DLD1 (cell line): ENCODE results near the gene ZFAND5.

Experiments used
- in situ Hi-C: cut with HindIII; loops from 2 replicates; pipeline ENCODE4 v1.10.0; 2017; ENCODE audit warnings: low sequenced_read_pairs

The ZFAND5 gene, protein sequence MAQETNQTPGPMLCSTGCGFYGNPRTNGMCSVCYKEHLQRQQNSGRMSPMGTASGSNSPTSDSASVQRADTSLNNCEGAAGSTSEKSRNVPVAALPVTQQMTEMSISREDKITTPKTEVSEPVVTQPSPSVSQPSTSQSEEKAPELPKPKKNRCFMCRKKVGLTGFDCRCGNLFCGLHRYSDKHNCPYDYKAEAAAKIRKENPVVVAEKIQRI

DNA sequence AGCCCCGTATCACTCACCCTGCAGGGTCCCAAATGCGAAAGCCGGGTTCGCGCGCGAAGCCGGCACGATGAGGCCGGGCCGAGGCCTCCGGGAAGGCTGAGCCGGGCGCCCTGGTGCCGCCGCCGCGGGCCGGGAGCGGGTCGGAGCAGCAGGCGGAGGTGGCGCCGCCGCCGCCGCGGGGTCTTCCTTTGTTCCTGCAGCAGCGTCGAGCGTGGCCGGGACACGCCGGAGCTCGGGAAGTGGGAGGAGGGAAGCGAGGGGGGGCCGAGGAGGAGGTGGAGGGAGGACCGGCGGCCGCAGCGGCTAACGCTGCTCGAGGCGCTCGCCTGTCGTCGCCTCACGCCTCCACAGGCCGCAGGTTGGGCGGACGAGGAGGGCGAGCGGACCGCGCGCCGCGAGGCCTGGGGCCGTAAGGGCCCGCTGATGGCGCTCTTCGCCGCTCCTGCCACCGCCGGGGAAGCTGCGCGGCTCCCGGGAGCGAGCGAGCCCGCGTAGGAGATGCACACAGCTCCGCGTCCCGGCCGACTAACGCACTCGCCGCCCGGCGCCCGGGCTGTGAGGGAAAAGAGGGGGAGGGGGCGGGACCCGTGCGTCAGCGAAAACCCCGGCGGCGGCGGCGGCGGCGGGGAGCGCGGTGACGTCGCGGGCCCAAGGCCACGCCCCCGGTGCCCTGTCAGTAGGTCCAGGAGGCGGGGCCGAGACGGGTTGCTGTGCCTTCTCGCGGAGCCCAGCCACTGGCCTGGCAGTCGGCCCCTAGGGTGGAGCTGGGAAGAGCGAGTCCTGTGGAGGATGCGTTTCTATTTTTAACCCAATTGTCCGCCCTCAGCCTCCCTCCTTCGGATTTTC, at the start of gene ZFAND5:
ZFAND5 (minus strand) TSS at position 530 of the 846 bp plus-strand sequence. CDS start 4,430 bp downstream, outside the sequence.
- in situ Hi-C loops, result loop anchor here (25.0 kb wide), 1 partner anchor 222 kb away; no protein-coding TSS in a partner anchor

DNA sequence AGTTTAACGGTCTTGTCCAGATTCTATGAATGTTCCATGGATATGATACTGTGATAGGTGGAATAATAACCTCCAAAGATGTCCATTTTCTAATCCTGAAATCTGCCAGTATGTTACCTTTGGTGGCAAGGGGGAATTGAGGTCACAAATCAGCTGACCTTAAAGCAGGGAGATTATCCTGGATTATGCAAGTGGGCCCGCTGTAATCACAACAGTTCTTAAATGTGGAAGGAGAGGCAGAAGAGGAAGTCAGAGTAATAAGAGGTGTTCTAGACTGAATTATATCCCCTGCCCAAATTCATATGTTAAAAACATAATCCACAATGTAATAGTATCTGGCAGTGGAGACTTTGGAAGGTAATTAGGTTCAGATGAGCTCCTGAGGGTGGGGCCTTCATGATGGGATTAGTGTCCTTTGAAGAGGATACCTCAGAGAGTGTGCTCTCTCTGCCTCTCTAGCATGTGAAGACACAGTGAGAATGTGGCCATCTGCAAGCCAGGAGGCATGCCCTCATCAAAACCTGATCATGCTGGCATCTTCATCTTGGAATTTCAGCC, 47.6 kb upstream of the ZFAND5 start:
- in situ Hi-C loops, result no loop called here

DNA sequence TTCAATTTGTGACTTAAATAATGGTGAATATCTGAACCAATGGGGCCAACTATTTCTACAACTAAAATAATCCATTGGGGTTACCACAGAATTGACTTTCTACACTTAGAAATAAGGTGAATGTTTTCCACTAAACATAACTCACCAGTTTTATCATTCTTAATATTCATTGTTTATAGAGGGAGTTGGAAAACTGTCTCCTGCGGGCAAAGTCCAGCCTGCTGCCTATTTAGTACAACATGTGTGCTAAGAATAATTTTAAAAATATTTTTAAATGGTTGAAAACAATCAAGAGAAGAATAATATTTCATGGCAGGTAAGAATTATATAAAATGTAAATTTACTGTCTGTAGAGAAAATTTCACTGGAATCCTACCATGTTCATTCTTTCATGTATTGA, 45.2 kb upstream of the ZFAND5 start:
- in situ Hi-C loops, result no loop called here

DNA sequence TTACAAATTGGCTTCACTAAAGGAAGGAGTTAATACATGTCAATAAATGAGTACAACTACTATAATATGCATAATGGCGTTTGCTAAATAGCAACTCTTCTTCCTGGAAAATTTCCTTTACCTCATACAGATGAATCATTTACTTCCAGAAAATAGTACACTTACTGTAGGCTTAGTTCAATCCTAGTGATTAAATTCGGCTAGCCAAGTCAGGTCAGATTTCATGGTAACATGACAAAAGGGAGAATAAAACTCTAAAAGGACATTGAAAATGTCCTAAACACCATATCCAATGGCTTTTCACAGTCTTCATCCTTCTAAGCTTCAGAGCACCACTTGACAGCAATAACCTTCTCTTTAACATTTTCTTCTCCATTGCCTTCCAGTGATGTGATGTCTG, 42.1 kb upstream of the ZFAND5 start:
- in situ Hi-C loops, result no loop called here

DNA sequence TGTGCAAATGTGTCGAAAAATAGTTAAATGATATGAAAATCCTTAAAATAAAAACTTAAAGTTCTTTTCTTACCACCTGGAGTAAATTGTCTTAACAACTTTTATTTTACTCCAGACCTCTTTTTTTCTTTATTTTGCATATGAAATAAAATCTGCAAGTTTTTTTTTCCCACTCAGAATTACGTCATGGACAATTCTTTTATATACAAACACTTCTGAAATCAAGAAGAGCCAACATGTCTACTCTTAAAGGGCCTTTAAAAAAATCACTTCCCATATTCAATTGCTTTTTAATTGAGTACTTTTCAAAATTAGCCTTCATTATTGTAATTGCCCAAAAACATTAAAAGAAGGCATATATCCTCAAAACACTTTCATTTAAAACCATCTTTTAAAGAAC, 37.7 kb upstream of the ZFAND5 start:
- in situ Hi-C loops, result no loop called here

DNA sequence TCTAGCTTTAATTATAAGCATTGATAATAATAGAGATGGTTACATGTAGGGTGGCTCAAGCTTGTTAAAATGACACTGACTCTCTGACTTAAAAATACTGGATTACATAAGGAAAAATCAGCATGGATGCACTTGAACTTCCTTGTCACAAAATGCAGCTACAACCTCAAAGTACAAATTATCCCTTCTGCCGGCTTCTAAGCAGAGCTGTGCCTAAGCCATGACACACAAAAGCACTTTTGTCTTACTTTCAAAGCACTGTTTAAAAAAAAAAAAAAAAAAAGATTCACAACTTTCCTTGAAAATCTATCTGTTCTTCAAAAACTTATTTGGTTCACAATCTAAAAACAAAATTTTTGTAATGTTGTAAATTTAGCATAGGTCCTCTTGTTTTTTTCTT, 36.4 kb upstream of the ZFAND5 start:
- in situ Hi-C loops, result no loop called here

DNA sequence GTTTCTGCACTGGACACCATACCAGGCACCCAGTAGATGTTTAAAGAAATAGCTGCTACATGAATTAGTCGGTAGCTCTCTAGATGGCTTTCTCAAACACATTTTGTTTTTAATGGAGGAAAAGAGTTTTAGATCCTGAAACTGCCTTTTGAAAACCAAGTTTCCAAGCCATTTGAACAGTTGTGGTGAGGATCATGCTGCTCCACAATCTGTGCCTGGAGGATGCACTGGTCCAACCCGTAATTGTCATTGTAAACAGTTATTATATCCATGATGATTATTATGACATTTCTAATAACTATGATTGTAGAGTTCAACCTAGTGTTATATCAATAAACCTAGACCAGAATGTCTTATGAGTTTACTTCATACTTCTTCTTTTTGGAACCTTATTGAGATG, 35.9 kb upstream of the ZFAND5 start:
- in situ Hi-C loops, result no loop called here

DNA sequence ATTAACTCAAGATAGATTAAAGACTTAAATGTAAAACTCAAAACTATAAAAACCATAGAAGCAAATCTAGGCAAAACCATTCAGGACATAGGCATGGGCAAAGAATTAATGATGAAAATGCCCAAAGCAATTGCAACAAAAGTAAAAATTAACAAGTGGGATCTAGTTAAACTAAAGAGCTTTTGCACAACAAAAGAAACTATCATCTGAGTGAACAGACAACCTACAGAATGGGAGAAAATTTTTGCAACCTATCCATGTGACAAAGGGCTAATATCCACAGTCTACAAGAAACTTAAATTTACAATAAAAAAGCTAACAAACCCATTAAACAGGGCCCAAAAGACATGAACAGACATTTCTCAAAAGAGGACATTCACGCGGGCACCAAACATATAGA, 34.4 kb upstream of the ZFAND5 start:
- in situ Hi-C loops, result no loop called here

DNA sequence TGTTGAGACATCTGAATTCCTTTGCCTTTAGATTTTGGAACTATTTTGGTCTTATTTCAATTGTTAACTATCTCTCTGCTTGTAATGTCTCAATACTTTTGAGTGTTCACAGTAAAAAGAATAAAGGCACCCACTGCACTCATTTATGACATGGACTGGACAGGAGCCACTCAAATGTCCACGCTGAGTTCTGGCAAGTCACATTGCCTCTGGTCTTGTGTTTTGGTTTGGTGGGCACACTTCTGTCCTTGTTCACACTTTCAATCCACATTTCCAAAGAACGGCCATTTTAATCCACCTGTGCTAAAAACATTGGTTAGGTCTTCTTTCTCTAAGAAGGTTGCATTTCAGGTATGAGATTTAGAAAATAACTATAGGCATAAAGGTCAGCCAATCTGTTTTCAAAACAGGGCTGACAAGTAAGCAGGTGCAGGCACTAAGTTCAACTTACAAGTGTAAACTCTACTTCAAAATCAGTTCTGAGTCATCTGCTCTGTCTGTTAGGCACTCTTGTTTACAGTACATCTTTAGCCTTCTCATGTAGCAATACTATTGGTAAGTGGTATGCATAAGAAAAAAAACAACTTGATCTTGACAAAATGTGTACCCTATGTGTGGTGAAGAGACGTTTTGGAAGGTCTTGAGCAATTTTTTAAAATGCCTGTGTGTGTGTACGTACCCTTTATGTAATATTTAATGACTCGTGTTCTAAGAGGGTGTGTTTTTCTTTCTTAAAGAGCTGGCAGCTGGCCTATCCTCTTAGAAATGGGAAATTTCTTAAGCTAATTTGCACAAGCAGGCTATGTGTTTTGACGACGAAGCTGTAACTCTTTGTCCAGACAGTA, 31.5 kb upstream of the ZFAND5 start:
- in situ Hi-C loops, result no loop called here

DNA sequence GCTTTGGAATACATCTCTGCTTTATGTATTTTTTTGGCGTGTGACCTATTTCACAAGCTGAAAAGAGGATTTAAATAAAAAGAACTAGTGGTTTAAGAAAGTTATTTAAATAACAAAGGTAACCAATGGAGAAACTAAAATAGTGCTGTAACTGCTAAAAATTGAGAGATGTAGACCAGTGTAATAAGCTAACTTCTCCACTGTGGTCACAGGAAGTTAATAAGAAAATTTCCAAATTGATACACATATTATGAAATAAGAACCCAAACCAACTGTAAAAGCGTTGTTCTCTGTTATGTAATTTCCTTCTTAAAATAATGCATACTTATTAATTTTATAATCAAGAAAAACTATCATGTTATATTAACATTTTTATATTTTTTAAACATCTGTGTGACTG, 29.1 kb upstream of the ZFAND5 start:
- in situ Hi-C loops, result no loop called here

DNA sequence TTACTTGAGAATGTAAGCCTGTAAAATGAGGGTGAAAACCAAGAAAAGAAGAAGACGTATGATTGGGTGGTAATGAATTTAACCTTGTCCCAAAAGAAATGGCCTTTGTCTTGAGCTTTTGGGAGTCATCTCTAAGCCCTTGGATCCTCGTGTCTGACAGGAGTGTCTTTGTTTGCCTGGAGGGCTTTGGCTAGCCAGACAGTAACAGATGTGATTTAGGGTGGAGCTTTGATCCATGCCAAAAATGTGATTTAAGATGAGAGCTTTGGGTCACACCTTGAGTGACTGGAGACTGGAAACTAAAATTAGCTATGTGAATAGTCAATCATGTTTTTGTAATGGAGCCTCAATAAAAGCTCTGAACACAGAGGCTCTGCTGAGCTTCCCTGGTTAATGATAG, 25.9 kb upstream of the ZFAND5 start:
- in situ Hi-C loops, result no loop called here

DNA sequence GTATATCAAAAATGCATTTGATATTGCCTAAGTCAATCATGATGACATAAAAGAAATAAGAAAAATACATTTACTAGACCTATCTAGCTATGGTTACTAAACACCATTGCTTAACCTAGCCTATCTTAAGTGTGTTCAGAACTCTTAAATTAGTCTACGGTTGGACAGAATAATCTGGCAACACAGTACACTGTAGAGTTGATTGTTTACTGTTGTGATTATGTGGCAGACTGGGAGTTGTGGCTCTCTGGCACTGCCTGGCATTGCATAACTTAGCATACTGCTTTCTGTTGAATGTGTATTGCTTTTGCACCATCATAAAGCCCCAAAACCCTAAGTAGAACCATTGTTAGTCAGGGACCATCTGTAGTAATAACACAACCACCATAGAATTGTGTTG, 21.2 kb upstream of the ZFAND5 start:
- in situ Hi-C loops, result no loop called here

DNA sequence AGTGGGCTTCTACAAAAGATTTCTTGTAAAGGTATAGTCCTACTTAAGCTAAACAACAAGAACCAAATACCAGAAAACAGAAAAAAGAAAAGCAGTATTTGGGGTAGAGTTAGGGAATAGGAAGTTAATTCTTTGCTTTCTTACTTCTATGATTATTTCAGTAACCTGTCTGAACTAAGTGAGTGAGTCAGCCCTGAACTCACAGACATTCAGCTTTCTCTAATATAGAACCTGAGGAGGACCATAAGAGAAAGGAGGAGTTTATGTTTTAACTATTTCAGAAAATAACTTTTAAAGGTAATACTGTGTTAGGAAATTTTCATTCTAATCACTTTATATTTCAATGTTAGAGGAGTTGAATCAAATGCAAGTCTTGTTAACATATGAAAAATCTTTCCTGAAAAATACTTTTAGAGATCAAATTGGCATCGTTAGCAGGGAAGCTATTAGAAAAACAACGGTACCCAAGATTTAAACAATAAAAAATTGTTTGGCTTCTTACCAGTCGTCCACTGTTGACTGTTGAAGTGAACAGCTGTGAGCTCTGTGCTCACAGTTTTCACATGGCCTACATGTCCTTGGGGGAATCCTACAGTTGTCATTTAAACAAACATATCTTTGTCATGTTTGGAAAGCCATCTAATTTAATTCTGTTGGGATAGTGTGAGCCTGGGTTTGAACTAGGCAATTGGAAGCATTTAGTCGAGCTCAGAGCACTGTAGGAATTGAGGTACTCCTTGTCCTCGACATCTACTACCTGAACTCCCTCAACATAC, 19.9 kb upstream of the ZFAND5 start:
- in situ Hi-C loops, result no loop called here

DNA sequence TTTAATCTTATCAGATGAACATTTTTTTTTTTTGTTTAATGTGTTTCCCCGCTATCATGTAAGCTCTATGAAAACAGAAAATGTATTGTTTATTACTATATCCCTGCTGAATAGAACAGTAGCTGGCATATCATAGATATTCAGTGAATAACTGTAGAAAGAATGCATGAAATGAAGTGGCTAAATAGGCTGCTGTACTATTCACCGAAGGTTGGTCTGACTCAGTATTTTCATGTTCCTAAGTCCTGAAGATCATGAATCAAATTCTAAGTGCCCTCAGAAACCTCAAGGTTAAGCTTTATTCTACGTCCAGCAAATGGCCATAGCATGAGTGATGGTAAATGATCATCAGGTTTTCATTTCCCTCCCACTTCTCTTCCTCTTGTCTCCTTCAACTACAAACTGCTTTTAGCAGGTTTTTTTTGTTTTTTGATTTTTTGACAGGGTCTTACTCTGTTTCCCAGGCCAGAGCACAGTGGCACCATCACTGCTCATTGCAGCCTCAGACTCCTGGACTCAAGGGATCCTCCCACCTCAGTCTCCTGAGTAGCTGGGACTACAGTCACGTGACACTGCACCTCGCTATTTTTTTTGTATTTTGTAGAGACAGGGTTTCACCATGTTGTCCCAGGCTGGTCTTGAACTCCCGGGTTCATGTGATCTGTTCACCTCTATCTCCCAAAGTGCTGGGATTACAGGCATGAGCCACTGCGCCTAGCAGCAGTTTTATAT, 19.1 kb upstream of the ZFAND5 start:
- in situ Hi-C loops, result no loop called here

DNA sequence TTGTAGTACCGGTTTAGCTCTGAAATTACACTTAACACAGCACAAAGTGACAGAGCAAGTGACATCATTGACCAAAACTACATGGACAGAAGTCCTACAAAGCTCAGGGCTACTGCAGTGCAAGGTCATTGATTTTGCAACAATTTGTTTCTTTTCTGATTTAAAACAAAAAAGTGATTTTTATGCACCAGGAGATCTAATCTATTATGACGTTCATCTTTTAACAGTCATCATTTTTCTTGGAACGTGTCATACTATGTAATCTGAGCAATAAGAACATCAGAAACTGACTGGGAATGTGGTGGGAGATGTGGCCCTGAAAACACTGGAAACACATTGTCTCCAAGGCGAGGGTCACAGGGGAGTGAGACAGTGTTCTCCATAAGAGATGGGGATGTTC, 17.4 kb upstream of the ZFAND5 start:
- in situ Hi-C loops, result no loop called here

DNA sequence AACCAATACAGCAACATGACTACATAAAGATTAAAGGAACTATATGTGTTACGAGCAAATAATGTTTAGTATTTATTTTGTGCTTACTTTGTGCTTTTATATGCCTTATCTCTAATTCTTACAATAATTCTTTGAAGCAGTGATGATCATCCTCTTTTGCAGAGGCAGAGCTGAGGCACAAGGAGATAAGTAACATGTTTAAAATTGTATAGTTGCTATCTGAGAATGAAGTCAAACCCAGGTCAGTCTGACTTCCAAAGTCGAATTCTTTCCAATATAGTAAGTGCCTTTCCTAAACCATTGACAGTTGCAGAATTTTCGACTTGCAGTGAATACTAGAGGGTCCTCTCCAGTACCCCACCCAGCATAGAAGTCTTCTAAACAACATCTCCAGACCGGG, 12.0 kb upstream of the ZFAND5 start:
- in situ Hi-C loops, result no loop called here

DNA sequence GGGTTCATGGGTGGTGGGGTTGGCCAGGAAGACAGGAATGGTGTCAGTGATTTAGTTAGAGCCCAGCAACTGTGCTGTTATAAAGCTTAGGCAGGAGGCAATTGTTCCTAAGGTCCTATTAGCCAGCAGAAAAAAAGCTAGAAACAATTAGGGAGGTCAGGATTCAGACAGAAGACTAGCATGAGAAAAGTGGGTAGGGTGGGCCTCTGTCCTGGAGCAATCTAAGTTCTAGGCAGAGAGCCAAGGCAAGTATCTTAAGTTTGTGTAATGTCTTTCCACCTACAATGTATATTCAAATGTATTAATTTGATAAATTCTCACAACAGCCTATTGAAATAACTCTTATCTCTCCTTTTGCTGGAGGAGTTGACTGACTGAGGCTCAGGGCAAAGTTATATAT, 6.1 kb upstream of the ZFAND5 start:
- in situ Hi-C loops, result loop anchor here (25.0 kb wide), 1 partner anchor 216 kb away; no protein-coding TSS in a partner anchor

DNA sequence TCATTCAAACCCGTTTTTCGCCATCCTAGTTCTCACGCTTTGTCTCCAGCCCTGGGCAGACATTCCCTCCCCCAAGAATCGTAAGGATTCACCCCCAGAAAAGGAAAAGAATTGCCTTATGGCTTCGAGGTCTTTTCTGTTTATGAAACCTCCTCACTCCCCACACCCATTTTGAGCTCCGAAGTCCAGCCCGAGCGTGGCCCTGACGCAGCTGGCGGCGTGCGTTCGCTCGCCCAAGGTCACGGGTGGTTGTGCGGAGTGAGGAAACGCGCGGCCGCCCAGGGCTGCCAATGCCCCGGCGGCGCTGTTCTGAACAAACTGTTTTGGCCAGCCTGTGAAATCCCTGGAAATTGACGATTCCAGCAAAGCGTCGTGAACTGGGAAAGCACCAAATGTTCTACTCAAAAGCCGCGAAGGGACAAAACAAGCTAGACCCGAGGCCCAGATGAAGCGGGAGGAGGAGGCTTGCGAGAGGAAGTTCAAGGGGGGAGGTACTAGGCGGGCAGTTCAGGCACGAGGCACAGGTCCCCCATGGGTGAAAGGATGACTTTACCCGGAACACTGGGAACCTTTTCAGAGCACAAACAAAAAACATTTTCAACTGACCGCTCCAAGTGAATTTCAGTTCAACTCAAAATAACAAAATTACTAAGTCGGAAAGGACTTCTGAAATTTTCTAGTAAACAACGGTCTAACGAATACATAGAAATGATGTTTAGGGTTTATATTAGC, 683 bp upstream of the ZFAND5 start:
- in situ Hi-C loops, result loop anchor here (25.0 kb wide), 1 partner anchor 222 kb away; no protein-coding TSS in a partner anchor
